Testis (tissue), 3 donors: ENCODE data around the gene TMEM164. TPM values are rescaled to one million over a fixed set of nuclear protein-coding genes. Genes with fewer than 3 reads are reported as not detected.
A peak's percentile ranks its signal among the peaks of the same experiment; 100 is the strongest.
"Not testable (repeated sequence)": the region's sequence is repeated elsewhere in the genome, so short reads cannot be mapped to it uniquely, and the experiment has no call there.

Source experiments
- DNase-seq: peaks from one replicate; pipeline ENCODE4 v3.0.0-alpha.2; 2019
- H3K27ac ChIP-seq, 2 donors: fragments of 200-600 bp; sonication (generic); one replicate each; pipeline ENCODE4 v1.5.1; 2019
- H3K27me3 ChIP-seq: fragments of 200-600 bp; sonication (generic); one replicate; pipeline ENCODE4 v1.5.1; 2019
- H3K36me3 ChIP-seq: fragments of 200-600 bp; sonication (generic); one replicate; pipeline ENCODE4 v1.5.1; 2017; ENCODE audit warnings: low read depth; ENCODE audit errors: missing control alignments
- H3K4me1 ChIP-seq: fragments of 200-600 bp; sonication (generic); one replicate; pipeline ENCODE4 v1.5.1; 2019
- H3K4me3 ChIP-seq, 2 donors: fragments of 200-600 bp; sonication (generic); one replicate each; pipeline ENCODE4 v1.5.1; 2017 to 2019
- H3K9me3 ChIP-seq: fragments of 200-600 bp; sonication (generic); one replicate; pipeline ENCODE4 v1.5.1; 2017
- POLR2A ChIP-seq: fragments of 450-650 bp; IDR thresholded peaks from one replicate; pipeline ENCODE4 v1.6.1; 2017; ENCODE audit warnings: antibody characterized with exemption, mild to moderate bottlenecking, moderate library complexity
- WGBS, 2 donors: methylation state at CpG; one replicate each; pipeline ENCODE4 v1.1.5; 2018; 5-methylcytosine and 5-hydroxymethylcytosine counted together
- intact Hi-C: fragments of 100-400 bp; cut with DNase I; formaldehyde crosslinking; loops from one replicate; pipeline ENCODE4 v1.15.1; 2023; ENCODE audit warnings: low total_unique reads
- polyA plus RNA-seq: library from polyadenylated mRNA; stranded (reverse); fragments of 350-450 nt; fragmentation: Illumina TruSeq; extraction: RNeasy Lipid Tissue Mini Kit (QIAGEN cat#74804); gene quantifications from one replicate; pipeline ENCODE4 v1.2.3, GENCODE V29; 2014; ENCODE audit warnings: low read depth, low replicate concordance; ENCODE audit not compliant: insufficient read depth
- total RNA-seq, 2 donors: library from RNA; depleted of rRNA; stranded (reverse); fragments of >200 nt; gene quantifications; one replicate each; pipeline ENCODE4 v1.2.3, GENCODE V29; 2016
- TF ChIP-seq, protein P1 (sequence below), 3 experiments: fragments of 450-650 bp in 2 of 3; fragments of 200-600 bp in 1 of 3; sonication (generic) in 1 of 3; IDR thresholded peaks; one replicate each; pipeline ENCODE4 v1.5.1; 2016 to 2019; ENCODE audit warnings: antibody characterized with exemption in 3 of 3, mild to moderate bottlenecking in 2 of 3, moderate library complexity in 1 of 3

Gene TMEM164
- total and polyA plus RNA-seq, 3 donors from 2014 or later, result 7.9 to 13.9 (median 8.1) TPM

DNA sequence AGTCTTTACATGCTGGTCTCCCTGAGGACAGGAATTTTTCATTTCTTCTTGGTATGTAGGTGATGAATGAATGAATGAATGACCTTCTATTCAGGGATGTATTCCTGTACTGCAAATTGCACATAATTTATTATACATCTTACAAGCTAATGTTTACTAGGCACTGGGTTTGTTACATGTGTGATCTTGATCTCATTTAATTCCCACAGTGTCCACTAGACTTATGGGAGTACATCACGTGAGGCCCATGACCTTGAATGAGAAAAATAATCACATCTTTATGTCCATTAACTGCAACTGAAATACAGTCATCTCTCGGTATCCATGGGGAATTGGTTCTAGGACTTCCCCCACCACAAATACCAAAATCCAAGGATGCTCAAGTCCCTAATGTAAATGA, 150.3 kb downstream of the TMEM164 start:
- Histone ChIP-seq H3K4me3 (no peak overlapping the region), H3K4me1 (no peaks in the 10 kb centered on the region), H3K27ac (no peak overlapping the region), H3K36me3 (no peaks in the 10 kb centered on the region), H3K9me3 (no peaks in the 10 kb centered on the region), H3K27me3 (no peaks in the 10 kb centered on the region)
- TF ChIP-seq POLR2A, result no peak
- TF ChIP-seq, protein P1, sequence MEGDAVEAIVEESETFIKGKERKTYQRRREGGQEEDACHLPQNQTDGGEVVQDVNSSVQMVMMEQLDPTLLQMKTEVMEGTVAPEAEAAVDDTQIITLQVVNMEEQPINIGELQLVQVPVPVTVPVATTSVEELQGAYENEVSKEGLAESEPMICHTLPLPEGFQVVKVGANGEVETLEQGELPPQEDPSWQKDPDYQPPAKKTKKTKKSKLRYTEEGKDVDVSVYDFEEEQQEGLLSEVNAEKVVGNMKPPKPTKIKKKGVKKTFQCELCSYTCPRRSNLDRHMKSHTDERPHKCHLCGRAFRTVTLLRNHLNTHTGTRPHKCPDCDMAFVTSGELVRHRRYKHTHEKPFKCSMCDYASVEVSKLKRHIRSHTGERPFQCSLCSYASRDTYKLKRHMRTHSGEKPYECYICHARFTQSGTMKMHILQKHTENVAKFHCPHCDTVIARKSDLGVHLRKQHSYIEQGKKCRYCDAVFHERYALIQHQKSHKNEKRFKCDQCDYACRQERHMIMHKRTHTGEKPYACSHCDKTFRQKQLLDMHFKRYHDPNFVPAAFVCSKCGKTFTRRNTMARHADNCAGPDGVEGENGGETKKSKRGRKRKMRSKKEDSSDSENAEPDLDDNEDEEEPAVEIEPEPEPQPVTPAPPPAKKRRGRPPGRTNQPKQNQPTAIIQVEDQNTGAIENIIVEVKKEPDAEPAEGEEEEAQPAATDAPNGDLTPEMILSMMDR (IDR thresholded peaks at IDR 0.05), result no peak
- intact Hi-C loops, result no loop called here
- 60 to 62% methylated on average over 2 of the region's 2 CpGs for WGBS, 2 donors
- DNase-seq, result no peak

DNA sequence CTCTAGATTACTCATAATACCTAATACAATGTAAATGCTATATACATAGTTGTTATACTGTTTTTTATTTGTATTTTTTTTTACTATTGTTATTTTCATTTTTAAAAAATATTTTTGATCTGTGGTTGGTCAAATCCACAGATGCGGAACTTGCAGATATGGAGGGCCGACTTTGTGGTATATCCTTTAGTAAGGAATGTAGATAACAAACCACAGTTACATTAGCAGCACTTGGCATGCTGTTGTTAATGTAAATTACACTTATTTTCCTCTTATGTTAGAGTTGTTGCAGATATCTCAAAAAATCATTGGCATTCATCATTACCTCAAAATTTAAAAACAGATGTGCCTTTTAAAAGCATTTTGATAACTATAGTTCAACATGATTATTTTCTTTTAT, 151.0 kb downstream of the TMEM164 start:
- no peak for TF ChIP-seq POLR2A
- TF ChIP-seq, protein P1 (IDR thresholded peaks at IDR 0.05), result no peak
- no peak for DNase-seq
- Histone ChIP-seq H3K36me3 (no peaks in the 10 kb centered on the region), H3K9me3 (no peaks in the 10 kb centered on the region), H3K27ac (no peak overlapping the region), H3K27me3 (no peaks in the 10 kb centered on the region), H3K4me3 (no peak overlapping the region), H3K4me1 (no peaks in the 10 kb centered on the region)
- WGBS, 2 donors, result 89 to 93% methylated on average over 2 of the region's 2 CpGs
- intact Hi-C loops, result no loop called here

GRCh38 chrX:110154328-110154727, 151.4 kb downstream of the TMEM164 start:
- 92 to 100% methylated on average over 4 to 5 of the region's 5 CpGs for WGBS, 2 donors
- H3K4me3 ChIP-seq, H3K36me3 ChIP-seq, H3K4me1 ChIP-seq, intact Hi-C loops, H3K27me3 ChIP-seq, DNase-seq, H3K27ac ChIP-seq, H3K9me3 ChIP-seq: not testable (repeated sequence)

GRCh38 chrX:110155759-110156158, 152.8 kb downstream of the TMEM164 start:
- no peaks in the 10 kb centered on the region for H3K27me3 ChIP-seq
- H3K36me3 ChIP-seq, result no peaks in the 10 kb centered on the region
- H3K4me3 ChIP-seq, result no peak overlapping the region
- intact Hi-C loops, result loop anchor here (5.0 kb wide), 1 partner anchor 262 kb away; no protein-coding TSS in a partner anchor
- no peak overlapping the region for H3K27ac ChIP-seq
- no peaks in the 10 kb centered on the region for H3K4me1 ChIP-seq
- H3K9me3 ChIP-seq, result no peaks in the 10 kb centered on the region
- DNase-seq, result no peak
- WGBS, 2 donors, result 81 to 100% methylated on average over 1 of the region's 1 CpG
- TF ChIP-seq, protein P1 (IDR thresholded peaks at IDR 0.05), result no peak
- TF ChIP-seq POLR2A, result no peak

GRCh38 chrX:110156167-110156754, 153.3 kb downstream of the TMEM164 start:
- 78 to 92% methylated on average over 6 of the region's 6 CpGs for WGBS, 2 donors
- H3K9me3 ChIP-seq, result no peaks in the 10 kb centered on the region
- intact Hi-C loops, result loop anchor here (5.0 kb wide), 1 partner anchor 261 kb away; no protein-coding TSS in a partner anchor
- no peak overlapping the region for H3K27ac ChIP-seq
- H3K4me3 ChIP-seq, result no peak overlapping the region
- H3K27me3 ChIP-seq, result no peaks in the 10 kb centered on the region
- no peak for DNase-seq
- no peaks in the 10 kb centered on the region for H3K4me1 ChIP-seq
- TF ChIP-seq POLR2A, result no peak
- TF ChIP-seq, protein P1 (IDR thresholded peaks at IDR 0.05), result peak in 1 of 3 experiments; percentile 65
- H3K36me3 ChIP-seq, result no peaks in the 10 kb centered on the region
